ENCODE data around the gene MRPL38.

The MRPL38 gene

DNA sequence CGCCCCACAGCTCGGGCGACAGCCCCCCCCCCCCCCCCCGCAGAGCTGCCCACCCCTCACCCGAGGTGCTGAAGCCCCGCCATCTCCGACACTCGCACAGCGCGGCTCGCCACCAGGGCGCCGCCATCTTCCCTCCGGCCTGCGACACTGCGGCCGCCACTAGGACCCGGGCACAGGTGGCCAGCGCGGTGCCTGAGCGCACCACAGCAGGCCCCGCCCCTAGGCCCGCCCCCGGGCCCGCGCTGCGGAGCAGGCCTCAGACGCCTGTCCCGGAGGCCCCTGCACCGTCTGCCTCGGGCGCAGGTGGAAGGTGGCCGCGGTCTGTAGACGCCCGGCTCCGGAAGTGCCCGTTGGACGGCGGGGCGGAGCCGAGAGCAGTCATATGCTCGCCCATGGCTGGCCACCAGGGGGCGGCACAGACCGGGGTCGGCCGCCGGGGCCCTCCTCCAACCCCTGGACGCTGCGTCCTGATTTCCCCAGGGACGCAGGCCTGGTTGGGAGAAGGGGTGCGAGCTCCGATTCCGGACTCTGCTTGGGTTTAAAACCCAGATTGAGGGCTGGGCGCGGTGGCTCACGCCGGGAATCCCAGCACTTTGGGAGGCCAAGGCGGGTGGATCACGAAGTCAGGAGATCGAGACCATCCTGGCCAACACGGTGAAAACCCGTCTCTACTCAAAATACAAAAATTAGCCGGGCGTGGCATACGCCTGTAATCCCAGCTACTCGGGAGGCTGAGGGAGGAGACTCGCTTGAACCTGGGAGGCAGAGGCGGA lies at the start of gene MRPL38:
Gene MRPL38 (minus strand): TSS at position 136 of the 773 bp plus-strand sequence. CDS start 9 bp downstream, at position 127.
- DNase-seq: peak; percentile 94
- no peaks in the 10 kb centered on the region for H3K9me3 Mint-ChIP-seq
- H3K36me3 Mint-ChIP-seq (ENCODE audit: low read depth): peaks cover 6% of the 10 kb centered on the region
- H3K27me3 Mint-ChIP-seq (ENCODE audit: low read depth, poor library complexity): no peaks in the 10 kb centered on the region
- peaks cover 5% of the 10 kb centered on the region for H3K4me1 Mint-ChIP-seq
- peak within 1 kb of the TSS; percentile 96 for H3K27ac Mint-ChIP-seq
- H3K4me3 Mint-ChIP-seq: peak within 1 kb of the TSS; percentile 97
- TF ChIP-seq, protein P1, sequence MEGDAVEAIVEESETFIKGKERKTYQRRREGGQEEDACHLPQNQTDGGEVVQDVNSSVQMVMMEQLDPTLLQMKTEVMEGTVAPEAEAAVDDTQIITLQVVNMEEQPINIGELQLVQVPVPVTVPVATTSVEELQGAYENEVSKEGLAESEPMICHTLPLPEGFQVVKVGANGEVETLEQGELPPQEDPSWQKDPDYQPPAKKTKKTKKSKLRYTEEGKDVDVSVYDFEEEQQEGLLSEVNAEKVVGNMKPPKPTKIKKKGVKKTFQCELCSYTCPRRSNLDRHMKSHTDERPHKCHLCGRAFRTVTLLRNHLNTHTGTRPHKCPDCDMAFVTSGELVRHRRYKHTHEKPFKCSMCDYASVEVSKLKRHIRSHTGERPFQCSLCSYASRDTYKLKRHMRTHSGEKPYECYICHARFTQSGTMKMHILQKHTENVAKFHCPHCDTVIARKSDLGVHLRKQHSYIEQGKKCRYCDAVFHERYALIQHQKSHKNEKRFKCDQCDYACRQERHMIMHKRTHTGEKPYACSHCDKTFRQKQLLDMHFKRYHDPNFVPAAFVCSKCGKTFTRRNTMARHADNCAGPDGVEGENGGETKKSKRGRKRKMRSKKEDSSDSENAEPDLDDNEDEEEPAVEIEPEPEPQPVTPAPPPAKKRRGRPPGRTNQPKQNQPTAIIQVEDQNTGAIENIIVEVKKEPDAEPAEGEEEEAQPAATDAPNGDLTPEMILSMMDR (IDR thresholded peaks at IDR 0.05): peak; percentile 96

DNA sequence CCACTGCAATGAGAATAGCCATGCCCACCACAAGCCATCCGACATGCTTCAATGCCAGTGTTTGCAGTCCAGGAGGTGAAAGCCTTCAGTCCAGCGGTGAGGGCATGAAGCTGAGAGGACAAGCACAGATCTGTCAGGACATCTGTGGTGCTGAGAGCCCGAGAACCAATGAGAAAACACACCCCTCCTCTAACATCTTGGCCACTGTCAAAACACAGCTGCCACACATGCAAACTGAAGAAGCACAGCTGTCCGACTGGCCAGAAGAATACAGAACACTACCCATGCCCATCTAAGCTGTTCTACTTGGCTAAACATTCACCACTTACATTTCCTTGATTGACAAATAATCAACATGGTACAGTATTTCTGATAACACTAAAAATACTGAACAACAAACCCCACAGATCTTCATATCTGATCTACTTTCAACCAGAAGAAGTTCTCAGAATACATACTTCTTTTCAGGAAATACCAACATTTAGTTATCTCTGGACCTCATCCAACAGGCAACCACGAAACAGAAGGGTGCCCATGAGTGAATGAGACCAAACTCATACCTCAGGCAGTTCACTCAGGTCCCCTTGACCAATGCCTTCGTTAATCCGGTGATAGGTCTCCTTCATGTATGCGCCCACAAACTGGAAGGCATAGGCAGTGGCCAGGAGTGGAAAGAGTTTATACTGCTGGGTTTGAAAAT lies 46.3 kb upstream of the MRPL38 start:
- Mint-ChIP-seq H3K4me3 (no peak overlapping the region), H3K4me1 (no peaks in the 10 kb centered on the region)

DNA sequence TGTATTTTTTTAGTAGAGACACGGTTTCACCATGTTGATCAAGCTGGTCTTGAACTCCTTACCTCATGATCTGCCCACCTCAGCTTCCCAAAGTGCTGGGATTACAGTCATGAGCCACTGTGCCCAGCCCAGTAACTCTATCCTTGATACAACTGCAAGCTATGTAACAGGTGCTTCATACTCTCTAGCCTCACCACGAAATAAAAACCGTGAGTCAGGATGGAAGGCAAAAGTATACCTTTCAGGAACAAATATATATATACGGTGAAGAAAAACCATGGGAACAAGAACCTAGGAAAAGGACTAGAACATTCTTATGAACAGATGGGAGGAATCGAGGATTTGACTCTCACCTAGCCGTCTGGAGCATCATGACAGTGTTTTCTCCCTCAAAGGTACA lies 45.7 kb upstream of the MRPL38 start:
- peaks cover 3% of the 10 kb centered on the region for H3K27me3 Mint-ChIP-seq (ENCODE audit: low read depth, poor library complexity)
- H3K36me3 Mint-ChIP-seq (ENCODE audit: low read depth): peaks cover 51% of the 10 kb centered on the region
- H3K27ac Mint-ChIP-seq: no peak overlapping the region
- no peaks in the 10 kb centered on the region for H3K9me3 Mint-ChIP-seq
- TF ChIP-seq, protein P1 (IDR thresholded peaks at IDR 0.05): no peak
- DNase-seq: no peak
- H3K4me1 Mint-ChIP-seq: no peaks in the 10 kb centered on the region
- no peak overlapping the region for H3K4me3 Mint-ChIP-seq

More for the DNA sequence above, 46.3 kb upstream of the MRPL38 start:
- TF ChIP-seq, protein P1 (IDR thresholded peaks at IDR 0.05): no peak
- DNase-seq: no peak
- peaks cover 3% of the 10 kb centered on the region for H3K27me3 Mint-ChIP-seq (ENCODE audit: low read depth, poor library complexity)
- no peaks in the 10 kb centered on the region for H3K9me3 Mint-ChIP-seq
- H3K27ac Mint-ChIP-seq: no peak overlapping the region
- peaks cover 55% of the 10 kb centered on the region for H3K36me3 Mint-ChIP-seq (ENCODE audit: low read depth)

DNA sequence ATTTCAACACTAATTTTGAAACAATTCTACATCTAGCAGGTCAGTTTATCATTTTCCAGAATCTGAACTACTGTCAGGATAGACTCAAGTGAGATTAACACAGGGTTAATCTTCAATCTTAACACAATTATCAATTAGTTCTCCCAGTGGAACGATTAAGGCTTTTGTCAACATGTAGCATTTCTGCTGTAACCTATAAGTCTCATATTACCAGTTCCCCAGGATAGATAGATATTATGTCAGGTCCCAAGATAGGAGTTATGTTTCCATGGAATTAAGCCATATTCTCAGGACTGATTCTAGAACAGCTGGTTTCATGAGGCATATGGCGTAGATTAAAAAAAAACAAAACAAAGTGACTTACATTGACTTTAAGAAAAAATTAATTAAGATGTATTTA lies 40.5 kb upstream of the MRPL38 start:
- Mint-ChIP-seq H3K27ac (no peak overlapping the region), H3K36me3 (ENCODE audit: low read depth) (peaks cover 34% of the 10 kb centered on the region), H3K27me3 (ENCODE audit: low read depth, poor library complexity) (peaks cover 7% of the 10 kb centered on the region), H3K9me3 (no peaks in the 10 kb centered on the region), H3K4me1 (peaks cover 21% of the 10 kb centered on the region), H3K4me3 (no peak overlapping the region)
- TF ChIP-seq, protein P1 (IDR thresholded peaks at IDR 0.05): no peak
- DNase-seq: no peak

DNA sequence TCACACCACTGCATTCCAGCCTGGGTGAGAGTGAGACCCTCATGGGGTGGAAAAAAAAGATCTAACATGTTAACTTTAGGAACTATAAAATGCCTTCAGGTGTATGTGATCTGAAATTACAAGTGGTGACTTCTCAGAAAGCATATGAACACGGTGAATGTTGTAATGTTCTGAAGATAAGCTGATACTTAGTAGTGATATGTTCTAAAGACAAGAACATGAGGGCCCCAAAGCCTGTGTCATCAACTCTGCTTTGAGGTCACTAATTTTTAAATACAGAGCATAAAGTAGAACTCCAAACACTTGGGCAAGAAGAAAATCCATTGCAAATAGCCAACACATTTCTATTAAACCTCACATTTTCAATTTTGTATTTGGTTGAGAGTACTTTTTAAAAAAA lies 38.8 kb upstream of the MRPL38 start:
- H3K4me1 Mint-ChIP-seq: peaks cover 21% of the 10 kb centered on the region
- no peak overlapping the region for H3K4me3 Mint-ChIP-seq
- DNase-seq: no peak

More for the DNA sequence above, 38.8 kb upstream of the MRPL38 start:
- H3K36me3 Mint-ChIP-seq (ENCODE audit: low read depth): peaks cover 24% of the 10 kb centered on the region
- peaks cover 7% of the 10 kb centered on the region for H3K27me3 Mint-ChIP-seq (ENCODE audit: low read depth, poor library complexity)
- no peak overlapping the region for H3K27ac Mint-ChIP-seq
- TF ChIP-seq, protein P1 (IDR thresholded peaks at IDR 0.05): no peak
- no peaks in the 10 kb centered on the region for H3K9me3 Mint-ChIP-seq

Measured in nephron progenitor cell (in vitro differentiated cells).